Nucleus accumbens (tissue), 56 donors: Measurements from ENCODE around the gene ODR4.
"Not testable (repeated sequence)": the region's sequence is repeated elsewhere in the genome, so short reads cannot be mapped to it uniquely, and the experiment has no call there.

Experiments
- DNase-seq, 56 donors: peaks; one replicate each; lab custom pipeline; 2025; lab: John Stamatoyannopoulos, UW

Gene ODR4

GRCh38 chr1:186420923-186421322 lies 45.3 kb downstream of the ODR4 start:
- no peak for DNase-seq

DNA sequence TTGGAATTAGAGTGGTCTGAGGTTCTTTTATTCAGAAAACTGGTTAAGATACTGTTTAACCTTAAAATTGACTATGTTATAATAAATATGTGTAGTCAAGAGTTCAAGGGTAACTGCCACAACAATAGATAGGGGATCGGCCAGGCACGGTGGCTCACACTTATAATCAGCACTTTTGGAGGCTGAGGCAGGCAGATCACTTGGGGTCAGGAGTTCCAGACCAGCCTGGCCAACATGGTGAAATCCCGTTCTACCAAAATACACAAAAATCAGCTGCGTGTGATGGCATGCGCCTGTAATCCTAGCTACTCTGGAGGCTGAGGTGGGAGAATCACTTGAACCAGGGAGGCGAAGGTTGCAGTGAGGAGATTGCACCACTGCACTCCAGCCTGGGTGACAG lies 45.8 kb downstream of the ODR4 start:
- no peak for DNase-seq

DNA sequence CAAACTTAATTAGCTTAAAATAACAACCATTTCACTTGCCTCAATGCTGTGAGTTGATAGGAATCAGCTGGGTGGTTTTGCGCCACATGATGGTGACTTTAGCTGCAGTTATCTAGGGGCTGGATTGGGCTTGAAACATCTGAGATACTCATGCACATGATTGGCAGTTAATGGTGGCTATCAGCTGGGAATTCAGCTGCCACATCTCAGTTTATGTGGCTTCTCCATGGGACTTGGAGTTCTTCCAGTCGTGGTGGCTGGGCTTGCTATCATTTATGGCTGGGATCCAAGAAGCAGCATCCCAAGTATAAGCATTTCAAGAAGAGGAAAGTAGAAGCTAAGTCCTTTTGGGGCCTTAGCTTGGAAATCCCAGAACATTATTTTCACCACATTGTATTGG lies 48.9 kb downstream of the ODR4 start:
- no peak for DNase-seq

DNA sequence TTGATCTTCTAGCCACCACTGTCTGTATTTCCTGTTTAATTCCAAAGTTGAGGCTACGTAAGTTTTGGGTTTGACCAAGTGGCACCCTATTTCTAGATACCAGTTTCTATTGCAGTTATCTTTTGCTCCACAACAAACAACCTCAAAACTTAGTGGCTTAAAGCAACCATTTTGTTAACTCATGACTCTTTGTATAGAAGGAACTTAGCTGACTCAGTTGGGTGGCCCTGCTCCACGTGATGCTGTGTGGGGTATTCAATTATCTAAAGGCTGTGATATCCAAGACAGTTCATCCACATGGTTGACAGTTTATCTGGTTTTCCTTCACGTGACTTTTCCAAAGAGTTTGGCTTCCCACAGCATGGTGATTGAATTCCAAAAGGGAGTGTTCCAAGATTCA lies 50.5 kb downstream of the ODR4 start:
- no peak for DNase-seq

- DNase-seq, result no peak
These were observed 53.4 kb downstream of the ODR4 start for GRCh38 chr1:186429017-186429416.

DNA sequence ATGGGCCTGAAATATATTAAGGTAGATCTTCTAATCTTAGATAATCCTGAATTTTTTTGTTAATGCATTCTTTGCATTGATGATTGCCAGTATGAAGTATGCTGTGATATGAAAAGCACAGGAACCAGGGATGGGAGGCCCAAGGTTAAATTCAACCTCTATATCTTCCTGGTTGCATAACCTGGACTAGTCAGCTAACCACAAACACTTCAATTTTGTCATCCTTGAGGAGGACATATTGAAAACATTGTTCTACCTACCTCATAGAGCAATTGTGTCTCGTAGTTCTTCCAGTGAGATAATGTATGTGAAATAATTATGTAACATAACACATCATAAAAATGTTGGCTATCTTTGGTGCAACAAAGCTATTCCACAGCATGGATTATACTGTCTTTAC lies 59.7 kb downstream of the ODR4 start:
- DNase-seq, result no peak

DNA sequence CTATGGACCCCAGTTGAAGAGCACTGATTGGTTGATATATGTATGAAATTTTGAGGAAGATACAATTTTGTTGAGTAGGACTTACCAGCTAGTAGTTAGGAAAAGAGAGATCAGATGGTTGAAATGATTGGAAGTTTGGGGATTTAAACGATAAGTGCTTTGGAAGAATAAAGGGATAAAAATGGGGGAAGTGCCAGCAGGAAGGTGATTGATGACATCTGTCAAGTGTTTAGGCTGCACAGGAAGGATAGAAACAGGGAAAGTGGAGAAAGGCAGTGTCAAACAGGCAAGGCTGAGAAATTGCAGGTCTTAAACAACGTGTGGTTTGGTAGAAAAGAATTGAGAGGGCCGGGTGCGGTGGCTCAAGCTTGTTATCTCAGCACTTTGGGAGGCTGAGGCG lies 62.9 kb downstream of the ODR4 start:
- no peak for DNase-seq

GRCh38 chr1:186440584-186440983 lies 64.9 kb downstream of the ODR4 start:
- no peak for DNase-seq

- no peak for DNase-seq
These were observed 67.2 kb downstream of the ODR4 start for GRCh38 chr1:186442651-186443375.

DNA sequence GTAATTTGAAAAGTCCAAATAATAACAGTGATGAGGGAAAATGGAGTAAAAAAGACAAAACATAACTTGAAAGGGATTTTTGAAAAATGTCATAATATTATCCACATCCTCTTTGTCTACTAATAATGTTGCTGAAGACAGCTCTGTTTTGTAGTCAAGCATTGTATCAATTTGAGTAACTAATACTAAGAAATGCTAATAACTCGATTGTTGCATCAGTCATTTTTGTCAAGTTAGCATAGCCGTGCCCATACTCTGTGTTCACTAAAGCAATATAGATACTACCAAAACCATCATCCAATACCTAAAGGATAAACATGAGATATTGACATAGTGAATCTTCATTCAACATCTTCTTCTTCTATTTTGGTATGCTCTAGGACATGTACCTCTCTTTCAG lies 68.0 kb downstream of the ODR4 start:
- no peak for DNase-seq

- no peak for DNase-seq
These were observed 70.5 kb downstream of the ODR4 start for GRCh38 chr1:186446152-186446551.

- DNase-seq, result no peak
These were observed 79.3 kb downstream of the ODR4 start for GRCh38 chr1:186454981-186455380.

- no peak for DNase-seq
These were observed 81.2 kb downstream of the ODR4 start for GRCh38 chr1:186456729-186457255.

DNA sequence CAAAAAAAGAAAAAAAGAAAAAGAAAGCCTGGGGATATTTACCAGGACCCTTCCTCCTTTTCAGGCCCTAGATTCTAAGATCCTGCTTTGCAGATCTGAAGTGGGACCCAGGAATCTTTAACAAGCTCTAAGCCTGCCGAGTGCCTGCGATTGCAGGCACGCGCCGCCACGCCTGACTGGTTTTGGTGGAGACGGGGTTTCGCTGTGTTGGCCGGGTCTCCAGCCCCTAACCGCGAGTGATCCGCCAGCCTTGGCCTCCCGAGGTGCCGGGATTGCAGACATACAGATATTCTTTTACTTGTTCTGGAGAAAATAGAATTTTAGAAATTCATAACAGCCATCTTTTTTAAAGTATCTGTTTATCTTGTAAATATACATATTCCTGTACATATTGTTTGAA lies 83.5 kb downstream of the ODR4 start:
- DNase-seq, result not testable (repeated sequence)

DNA sequence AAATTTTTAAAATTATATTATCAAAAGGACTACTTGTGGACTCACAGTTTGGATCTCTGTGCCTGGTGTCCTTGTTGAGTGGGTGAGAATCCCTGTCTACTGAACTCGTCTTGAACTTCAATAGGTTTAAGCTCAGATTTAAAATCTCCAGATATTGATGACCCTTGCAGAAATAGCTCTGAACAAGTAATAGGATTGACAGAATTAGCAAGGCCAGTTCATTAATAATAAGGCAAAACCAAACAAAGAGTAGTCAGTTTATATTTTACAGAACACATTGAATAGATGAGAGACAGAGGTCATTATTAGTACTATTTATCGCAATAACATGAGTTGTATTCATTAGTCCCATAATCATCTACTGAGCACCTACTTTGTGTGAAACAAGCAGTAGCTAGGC lies 85.4 kb downstream of the ODR4 start, which contains the start of gene PDC:
Gene PDC (minus strand): TSS at position 101 of the 400 bp plus-strand sequence. CDS start 11,655 bp downstream, outside the sequence.
- DNase-seq, result no peak

- no peak for DNase-seq
These were observed 87.9 kb downstream of the ODR4 start for GRCh38 chr1:186463511-186463910.

DNA sequence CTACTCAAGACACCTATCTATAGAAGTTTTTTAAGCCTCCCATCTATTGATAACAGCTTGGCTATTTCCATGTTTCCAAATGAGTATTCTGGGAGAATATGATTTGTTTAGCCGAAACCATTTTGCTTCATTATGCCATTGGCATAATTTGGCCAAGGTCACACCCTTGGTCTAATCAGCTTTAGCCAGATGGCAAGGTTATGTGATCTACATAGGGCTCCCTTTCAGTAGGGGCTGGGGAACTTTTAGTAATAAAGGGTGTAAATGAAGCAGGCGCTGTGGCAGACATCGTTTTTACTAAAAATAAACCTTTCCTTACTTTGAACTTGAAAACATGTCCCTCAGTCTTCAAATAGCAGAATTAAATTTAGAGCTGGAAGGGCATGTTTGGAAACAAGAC lies 88.3 kb downstream of the ODR4 start:
- no peak for DNase-seq

DNA sequence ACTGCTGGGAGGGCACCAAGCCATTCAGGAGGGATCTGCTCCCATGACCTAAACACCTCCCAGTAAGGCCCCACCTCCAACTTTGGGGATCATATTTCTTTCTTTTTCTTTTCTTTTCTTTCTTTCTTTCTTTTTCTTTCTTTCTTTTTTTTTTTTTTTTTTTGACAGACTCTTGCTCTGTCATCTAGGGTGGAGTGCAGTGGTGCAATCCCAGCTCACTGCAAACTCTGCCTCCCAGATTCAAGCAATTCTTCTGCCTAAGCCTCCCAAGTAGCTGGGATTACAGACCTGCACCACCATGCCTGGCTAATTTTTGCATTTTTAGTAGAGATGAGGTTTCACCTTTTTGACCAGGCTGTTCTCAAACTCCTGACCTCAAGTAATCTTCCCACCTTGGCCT lies 89.9 kb downstream of the ODR4 start:
- DNase-seq, result not testable (repeated sequence)

DNA sequence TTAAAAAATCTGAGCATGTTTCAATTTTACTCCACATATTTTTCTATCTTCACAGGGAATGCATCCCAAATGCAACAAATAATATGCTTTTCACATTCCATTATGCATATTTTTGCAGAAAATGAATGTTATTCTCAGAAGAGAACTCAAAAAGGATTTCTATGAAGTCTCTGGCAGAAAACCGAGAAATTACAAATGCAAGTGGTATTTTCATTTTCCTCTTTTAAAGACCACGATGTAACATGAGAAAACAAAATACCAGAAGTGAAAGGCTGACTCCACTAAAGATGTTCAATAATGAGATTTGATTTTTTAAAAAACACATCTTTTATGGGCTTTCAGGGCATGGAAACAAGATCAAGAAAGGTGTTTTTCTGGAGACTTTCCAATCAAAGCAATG lies 90.3 kb downstream of the ODR4 start:
- DNase-seq, result no peak
